Smooth muscle cell of the coronary artery (primary cell): ENCODE data around the gene SCIMP. TPM values are rescaled to one million over a fixed set of nuclear protein-coding genes. Genes with fewer than 3 reads are reported as not detected.

Experiments
- total RNA-seq: library from RNA; depleted of rRNA; stranded (reverse); fragments of >200 nt; gene quantifications from 2 replicates; pipeline ENCODE4 v1.2.3, GENCODE V29; 2014; ENCODE audit warnings: low replicate concordance

The SCIMP gene
- total RNA-seq, result not detected in 2 replicates

DNA sequence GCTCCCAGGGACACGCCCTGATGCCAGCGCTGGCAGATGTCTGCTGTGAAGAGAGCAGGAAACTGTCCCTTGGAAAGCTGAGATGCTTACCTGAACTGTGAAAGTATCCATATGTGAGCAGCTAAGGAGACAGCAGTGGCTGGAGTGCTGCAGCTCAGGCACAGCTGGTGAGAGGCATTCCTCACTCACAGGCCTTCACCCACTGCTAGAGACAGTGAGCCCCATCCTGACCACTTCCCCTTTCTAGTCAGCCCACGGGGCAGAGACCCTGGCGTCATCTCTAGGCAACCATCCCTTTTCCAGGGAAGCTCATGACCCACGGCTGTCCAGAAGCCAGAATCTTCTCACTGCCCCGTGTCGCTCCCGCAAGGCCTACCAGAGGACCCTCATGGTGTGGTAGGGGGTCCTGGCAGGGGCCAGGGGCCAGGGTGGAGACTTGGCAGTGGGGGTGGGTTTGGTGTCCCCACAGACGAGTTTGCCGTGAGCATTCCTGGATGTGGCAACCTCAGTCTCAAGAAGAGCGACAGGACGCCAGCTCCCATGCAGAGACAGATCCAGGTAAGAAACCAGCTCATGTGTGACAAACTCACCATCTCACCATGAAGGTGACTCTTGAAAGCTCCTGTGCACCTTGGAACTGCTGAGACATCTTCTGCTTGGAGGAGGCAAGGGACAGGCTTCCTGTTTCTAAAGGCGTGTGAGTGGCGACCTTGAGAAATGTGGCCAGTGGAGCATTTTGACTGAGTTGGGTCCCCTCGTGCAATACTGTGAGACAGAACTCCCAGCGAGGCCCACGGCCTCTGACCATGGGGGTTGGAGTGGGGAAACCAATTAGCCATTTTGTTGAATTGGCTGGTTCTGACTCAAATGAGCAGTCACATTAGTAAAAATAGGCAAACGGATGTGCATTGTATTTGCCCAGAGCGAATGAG, at the start of gene SCIMP:
SCIMP (minus strand) TSS at position 216 of the 932 bp plus-strand sequence; CDS start at position 111, 105 bp downstream.

DNA sequence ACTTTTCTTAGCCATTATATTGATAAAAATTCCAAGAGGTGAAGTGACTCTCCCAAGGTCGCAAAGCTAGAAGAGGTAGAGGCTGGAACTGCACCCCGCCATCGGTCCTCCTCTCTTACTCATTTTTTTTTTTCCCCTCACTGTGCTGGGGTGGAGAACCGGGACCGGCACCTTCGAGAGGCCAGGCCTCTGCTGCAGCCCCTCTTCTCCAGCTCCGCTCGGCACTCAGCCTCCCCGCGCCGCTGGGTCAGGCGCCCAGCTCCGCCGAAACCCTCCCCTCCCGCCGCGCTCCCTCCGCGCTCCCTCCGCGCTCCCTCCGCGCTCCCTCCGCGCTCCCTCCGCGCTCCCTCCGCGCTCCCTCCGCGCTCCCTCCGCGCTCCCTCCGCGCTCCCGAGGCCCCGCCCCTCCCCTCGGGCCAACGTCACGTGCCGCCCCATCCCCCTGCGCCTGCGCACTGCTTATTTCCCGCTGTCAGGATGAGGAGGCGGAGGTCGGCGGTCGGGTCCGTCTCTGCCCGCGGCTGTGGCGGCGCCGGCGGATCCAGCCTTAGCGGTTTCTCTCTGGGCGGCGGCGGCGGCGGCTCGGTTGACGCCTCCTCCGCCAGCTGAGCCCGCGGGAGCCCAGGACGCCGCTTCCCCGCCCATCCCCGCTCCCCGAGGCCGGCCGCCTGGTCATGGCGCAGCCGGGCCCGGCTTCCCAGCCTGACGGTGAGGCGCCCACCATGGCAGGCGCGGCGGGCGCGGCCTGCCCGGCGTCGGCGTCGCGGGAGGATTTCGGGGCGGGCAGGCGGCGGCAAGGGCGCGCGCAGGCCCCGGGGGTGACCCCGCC, 47.4 kb upstream of the SCIMP start, which contains the start of gene RABEP1:
RABEP1 (plus strand) TSS at position 471 of the 828 bp plus-strand sequence; CDS start at position 674, 203 bp downstream.

GRCh38 chr17:5191541-5192417, 42.9 kb downstream of the SCIMP start, which contains the start of gene ZNF594:
TSS of gene ZNF594 (minus strand) at chr17:5191868. CDS start at chr17:5184256, 7,612 bp downstream.

Other genes starting within 250 kb of the SCIMP start
- gene CAMTA2, start 247.2 kb downstream of the SCIMP start, total RNA-seq, result 4.1 TPM in 2 replicates
- gene INCA1, start 237.3 kb downstream of the SCIMP start, total RNA-seq, result 0.30 and 1.1 TPM in 2 replicates
- 67.5 and 86.1 TPM in 2 replicates for gene KIF1C, start 236.9 kb downstream of the SCIMP start, total RNA-seq
- gene SLC52A1, start 199.4 kb downstream of the SCIMP start, total RNA-seq, result 0.15 and 0.82 TPM in 2 replicates
- 0.47 and 0.90 TPM in 2 replicates for gene ZFP3, start 156.4 kb downstream of the SCIMP start, total RNA-seq
- 4.2 and 4.7 TPM in 2 replicates for gene ZNF232, start 123.0 kb downstream of the SCIMP start, total RNA-seq
- gene USP6, start 118.8 kb downstream of the SCIMP start, total RNA-seq, result not detected in 2 replicates
- 3.3 and 5.3 TPM in 2 replicates for gene ZNF594, start 43.0 kb downstream of the SCIMP start, total RNA-seq
- gene RABEP1, start 47.4 kb upstream of the SCIMP start, total RNA-seq, result 36.6 and 44.7 TPM in 2 replicates
- gene NUP88, start 184.8 kb upstream of the SCIMP start, total RNA-seq, result 54.3 and 73.6 TPM in 2 replicates
- gene RPAIN, start 185.3 kb upstream of the SCIMP start, total RNA-seq, result 31.9 and 48.9 TPM in 2 replicates
- 105 and 188 TPM in 2 replicates for gene C1QBP, start 204.3 kb upstream of the SCIMP start, total RNA-seq
- 8.7 and 10.3 TPM in 2 replicates for gene DHX33, start 234.1 kb upstream of the SCIMP start, total RNA-seq